GM12865 (cell line): ENCODE results near the gene ATP2B2.
A peak's percentile ranks its signal among the peaks of the same experiment; 100 is the strongest.

Experiments
- DNase-seq: peaks from one replicate; pipeline ENCODE4 v3.0.0; 2010; ENCODE audit warnings: low read depth
- H3K4me3 ChIP-seq: 2 replicates; pipeline ENCODE4 v1.5.1; 2011; ENCODE audit warnings: mild to moderate bottlenecking, low read depth, low read length, control low read depth
- CTCF ChIP-seq: IDR thresholded peaks from 2 replicates; pipeline ENCODE4 v1.5.1; 2011; ENCODE audit warnings: low read length, control low read depth, low read depth, inconsistent platforms; ENCODE audit not compliant: insufficient read depth; ENCODE audit errors: missing control alignments

ATP2B2 gene

GRCh38 chr3:10329495-10330015 lies 175.8 kb downstream of the ATP2B2 start:
- no peak for TF ChIP-seq CTCF
- no peak overlapping the region for H3K4me3 ChIP-seq
- DNase-seq, result no peak

GRCh38 chr3:10328460-10329071 lies 176.8 kb downstream of the ATP2B2 start:
- no peak for DNase-seq
- TF ChIP-seq CTCF, result no peak
- H3K4me3 ChIP-seq, result no peak overlapping the region

GRCh38 chr3:10327592-10327991 lies 177.8 kb downstream of the ATP2B2 start:
- TF ChIP-seq CTCF, result no peak
- H3K4me3 ChIP-seq, result no peak overlapping the region
- no peak for DNase-seq

- H3K4me3 ChIP-seq, result no peak overlapping the region
- peak; percentile 37 for DNase-seq
- TF ChIP-seq CTCF, result peak; percentile 50
These were observed 183.1 kb downstream of the ATP2B2 start for GRCh38 chr3:10322352-10322710.

- no peak overlapping the region for H3K4me3 ChIP-seq
- no peak for TF ChIP-seq CTCF
- DNase-seq, result no peak
These were observed 183.6 kb downstream of the ATP2B2 start for GRCh38 chr3:10321630-10322351.

- H3K4me3 ChIP-seq, result peak overlapping the region; percentile 96
- no peak for TF ChIP-seq CTCF
- DNase-seq, result no peak
These were observed 185.1 kb downstream of the ATP2B2 start for GRCh38 chr3:10320320-10320677.
